ENCODE results near the gene RRAS2.

The RRAS2 gene

GRCh38 chr11:14336507-14337503, 22.2 kb downstream of the RRAS2 start:
- Mint-ChIP-seq H3K4me3 (peak overlapping the region in 1 of 2 donors; percentile 73), H3K4me1 (peaks cover 67% of the 10 kb centered on the region), H3K27ac (peak overlapping the region; percentile 21 to 98), H3K9me3 (peaks cover 23 to 31% of the 10 kb centered on the region in 2 donors), H3K27me3 (no peaks in the 10 kb centered on the region)
- peak; percentile 30 to 47 for DNase-seq
- ATAC-seq, result peak; percentile 99

GRCh38 chr11:14335712-14336111, 23.3 kb downstream of the RRAS2 start:
- H3K9me3 Mint-ChIP-seq, result peaks cover 23 to 31% of the 10 kb centered on the region in 2 donors
- DNase-seq (no peak), ATAC-seq (no peak)
- peak overlapping the region; percentile 46 to 73 for H3K4me3 Mint-ChIP-seq
- H3K4me1 Mint-ChIP-seq, result peaks cover 68% of the 10 kb centered on the region
- peak overlapping the region in 1 of 2 donors; percentile 98 for H3K27ac Mint-ChIP-seq
- no peaks in the 10 kb centered on the region for H3K27me3 Mint-ChIP-seq

- peak overlapping the region; percentile 15 to 73 for H3K4me3 Mint-ChIP-seq
- H3K9me3 Mint-ChIP-seq, result peaks cover 23 to 31% of the 10 kb centered on the region in 2 donors
- DNase-seq, result no peak
- no peak for ATAC-seq
- peak overlapping the region in 1 of 2 donors; percentile 98 for H3K27ac Mint-ChIP-seq
- H3K4me1 Mint-ChIP-seq, result peaks cover 62% of the 10 kb centered on the region
- H3K27me3 Mint-ChIP-seq, result no peaks in the 10 kb centered on the region
Observed at GRCh38 chr11:14334893-14335292, 24.1 kb downstream of the RRAS2 start.

- H3K9me3 Mint-ChIP-seq, result peaks cover 23 to 31% of the 10 kb centered on the region in 2 donors
- no peak for DNase-seq
- H3K4me1 Mint-ChIP-seq, result peaks cover 58% of the 10 kb centered on the region
- H3K27ac Mint-ChIP-seq, result no peak overlapping the region
- H3K4me3 Mint-ChIP-seq, result peak overlapping the region in 1 of 2 donors; percentile 73
- no peaks in the 10 kb centered on the region for H3K27me3 Mint-ChIP-seq
- ATAC-seq, result no peak
Observed at GRCh38 chr11:14334192-14334591, 24.8 kb downstream of the RRAS2 start.

GRCh38 chr11:14331476-14332136, 27.4 kb downstream of the RRAS2 start:
- Mint-ChIP-seq H3K9me3 (peaks cover 16 to 22% of the 10 kb centered on the region in 2 donors), H3K27me3 (no peaks in the 10 kb centered on the region), H3K4me3 (peak overlapping the region in 1 of 2 donors; percentile 17), H3K27ac (no peak overlapping the region), H3K4me1 (peaks cover 53% of the 10 kb centered on the region)
- DNase-seq (no peak), ATAC-seq (no peak)

- no peaks in the 10 kb centered on the region for H3K27me3 Mint-ChIP-seq
- H3K4me3 Mint-ChIP-seq, result no peak overlapping the region
- DNase-seq, result no peak
- H3K27ac Mint-ChIP-seq, result peak overlapping the region in 1 of 2 donors; percentile 19
- H3K4me1 Mint-ChIP-seq, result peaks cover 46% of the 10 kb centered on the region
- no peak for ATAC-seq
- peaks cover 9 to 15% of the 10 kb centered on the region in 2 donors for H3K9me3 Mint-ChIP-seq
Observed at GRCh38 chr11:14330881-14331280, 28.1 kb downstream of the RRAS2 start.

GRCh38 chr11:14329702-14330101, 29.3 kb downstream of the RRAS2 start:
- Mint-ChIP-seq H3K27ac (no peak overlapping the region), H3K4me1 (peaks cover 42% of the 10 kb centered on the region), H3K27me3 (no peaks in the 10 kb centered on the region), H3K9me3 (peaks cover under 1 to 3% of the 10 kb centered on the region in 2 donors), H3K4me3 (no peak overlapping the region)
- DNase-seq, result no peak
- ATAC-seq, result no peak

GRCh38 chr11:14327116-14327515, 31.9 kb downstream of the RRAS2 start:
- no peak for DNase-seq
- H3K4me1 Mint-ChIP-seq, result peaks cover 51% of the 10 kb centered on the region
- no peaks in the 10 kb centered on the region for H3K9me3 Mint-ChIP-seq
- no peak overlapping the region for H3K27ac Mint-ChIP-seq
- no peaks in the 10 kb centered on the region for H3K27me3 Mint-ChIP-seq
- ATAC-seq, result no peak
- H3K4me3 Mint-ChIP-seq, result no peak overlapping the region

- ATAC-seq (no peak), DNase-seq (no peak)
- Mint-ChIP-seq H3K27me3 (no peaks in the 10 kb centered on the region), H3K4me1 (peaks cover 65% of the 10 kb centered on the region), H3K4me3 (no peak overlapping the region), H3K9me3 (no peaks in the 10 kb centered on the region), H3K27ac (no peak overlapping the region)
Observed at GRCh38 chr11:14323118-14323676, 35.8 kb downstream of the RRAS2 start.

- H3K4me3 Mint-ChIP-seq, result no peak overlapping the region
- no peak overlapping the region for H3K27ac Mint-ChIP-seq
- ATAC-seq (no peak), DNase-seq (no peak)
- no peaks in the 10 kb centered on the region for H3K27me3 Mint-ChIP-seq
- H3K4me1 Mint-ChIP-seq, result peaks cover 64% of the 10 kb centered on the region
- H3K9me3 Mint-ChIP-seq, result peaks cover 0 to 3% of the 10 kb centered on the region in 2 donors
Observed at GRCh38 chr11:14322510-14322909, 36.5 kb downstream of the RRAS2 start.

GRCh38 chr11:14320020-14320419, 39.0 kb downstream of the RRAS2 start:
- ATAC-seq (peak; percentile 93), DNase-seq (peak in 1 of 2 donors; percentile 25)
- no peak overlapping the region for H3K27ac Mint-ChIP-seq
- no peaks in the 10 kb centered on the region for H3K27me3 Mint-ChIP-seq
- peaks cover 73% of the 10 kb centered on the region for H3K4me1 Mint-ChIP-seq
- peaks cover 0 to 4% of the 10 kb centered on the region in 2 donors for H3K9me3 Mint-ChIP-seq
- peak overlapping the region; percentile 3 to 53 for H3K4me3 Mint-ChIP-seq

- ATAC-seq (no peak), DNase-seq (no peak)
- H3K4me3 Mint-ChIP-seq, result no peak overlapping the region
- no peak overlapping the region for H3K27ac Mint-ChIP-seq
- peaks cover 79% of the 10 kb centered on the region for H3K4me1 Mint-ChIP-seq
- no peaks in the 10 kb centered on the region for H3K27me3 Mint-ChIP-seq
- peaks cover 0 to 4% of the 10 kb centered on the region in 2 donors for H3K9me3 Mint-ChIP-seq
Observed at GRCh38 chr11:14318581-14318981, 40.4 kb downstream of the RRAS2 start.

GRCh38 chr11:14317659-14318325, 41.2 kb downstream of the RRAS2 start:
- Mint-ChIP-seq H3K27me3 (no peaks in the 10 kb centered on the region), H3K9me3 (peaks cover 0 to 4% of the 10 kb centered on the region in 2 donors), H3K4me3 (no peak overlapping the region), H3K27ac (no peak overlapping the region), H3K4me1 (peaks cover 79% of the 10 kb centered on the region)
- DNase-seq (no peak), ATAC-seq (no peak)

- Mint-ChIP-seq H3K27ac (no peak overlapping the region), H3K27me3 (no peaks in the 10 kb centered on the region), H3K4me3 (peak overlapping the region; percentile 10 to 31), H3K9me3 (peaks cover 0 to 4% of the 10 kb centered on the region in 2 donors), H3K4me1 (peaks cover 67% of the 10 kb centered on the region)
- ATAC-seq (peak; percentile 65), DNase-seq (no peak)
Observed at GRCh38 chr11:14315130-14315529, 43.9 kb downstream of the RRAS2 start.

- DNase-seq (no peak), ATAC-seq (no peak)
- peak overlapping the region in 1 of 2 donors; percentile 54 for H3K27ac Mint-ChIP-seq
- H3K4me1 Mint-ChIP-seq, result peaks cover 57% of the 10 kb centered on the region
- peaks cover 0 to 4% of the 10 kb centered on the region in 2 donors for H3K9me3 Mint-ChIP-seq
- H3K27me3 Mint-ChIP-seq, result no peaks in the 10 kb centered on the region
- H3K4me3 Mint-ChIP-seq, result peak overlapping the region; percentile 48 to 64
Observed at GRCh38 chr11:14314127-14314526, 44.9 kb downstream of the RRAS2 start.

All from stimulated activated naive CD8-positive, alpha-beta T cell treated with anti-CD3 and anti-CD28 coated beads, Interleukin-15, amount 100 ng/mL, for 72 hours (primary cell).